ENCODE results near the gene MED25. TPM values are rescaled to one million over a fixed set of nuclear protein-coding genes. Genes with fewer than 3 reads are reported as not detected.

MED25 gene
- total and polyA plus RNA-seq, 2 of the 8 experiments (the other 6 are each of a cell fraction or from before 2014, with no cell fraction given), result 21.6 to 71.4 TPM

GRCh38 chr19:49877020-49877878, 59.2 kb downstream of the MED25 start, which contains the start of the genes AKT1S1 and TBC1D17:
AKT1S1 (minus strand) TSS chr19:49877355; CDS start chr19:49873295, 4,060 bp downstream.
TBC1D17 (plus strand) TSS chr19:49877702; CDS start chr19:49877724, 22 bp downstream.
- H3K79me1 ChIP-seq (ENCODE audit: low read depth, low read length), result peaks cover 16% of the 10 kb centered on the region
- H3K9ac ChIP-seq (replicated peaks in 1 of 4; ENCODE audit: extremely low read depth in 1 of 4, low read depth in 3 of 4, low read length in 3 of 4), result peak within 1 kb of the TSS; percentile 94 to 99 (median 98)
- H3K27me3 ChIP-seq (replicated peaks in 1 of 4; ENCODE audit: control insufficient read depth in 3 of 4, extremely low read depth in 1 of 4, insufficient read depth in 3 of 4, low read length in 3 of 4), result no peaks in the 10 kb centered on the region
- no peaks in the 10 kb centered on the region for H3K9me3 ChIP-seq (ENCODE audit: insufficient read depth in 2 of 2, low read depth in 1 of 2, low read length in 1 of 2)
- H4K20me1 ChIP-seq (replicated peaks in 1 of 2; ENCODE audit: control insufficient read depth in 1 of 2, insufficient read depth in 2 of 2, low read length in 2 of 2), result peaks cover 7 to 9% of the 10 kb centered on the region in 2 experiments
- H4K5ac ChIP-seq (ENCODE audit: insufficient read length, low read depth, low read length), result peak within 1 kb of the TSS; percentile 97
- peaks cover 6 to 29% (median 23%) of the 10 kb centered on the region in 4 experiments for H3K36me3 ChIP-seq (ENCODE audit: control insufficient read depth in 2 of 4, insufficient read depth in 4 of 4, low read length in 3 of 4)
- peak within 1 kb of the TSS; percentile 99 for H3K27ac ChIP-seq (ENCODE audit: low read depth, low read length)
- H2BK15ac ChIP-seq (ENCODE audit: low read length), result peak within 1 kb of the TSS; percentile 97; the same call in 1 of the 2 replicates
- peak within 1 kb of the TSS; percentile 99 for H4K8ac ChIP-seq (ENCODE audit: extremely low read depth, insufficient read depth, low read length)
- H3K79me2 ChIP-seq (ENCODE audit: control insufficient read depth in 1 of 2, insufficient read depth in 2 of 2, low read length in 2 of 2), result peaks cover 0 to 30% of the 10 kb centered on the region in 2 experiments; a peak in 2 of 4 replicates
- FAIRE-seq (peak; percentile 94), DNase-seq (ENCODE audit: low read depth in 1 of 2, low spot score in 2 of 2) (peak; percentile 96 to 100)
- H2AK5ac ChIP-seq (ENCODE audit: low read depth, low read length), result peak within 1 kb of the TSS; percentile 86; the same call in 1 of the 2 replicates
- 0 out of 2 replicates have a peak within 1 kb of the TSS, but pooled peaks have one; percentile 87 for H2BK20ac ChIP-seq (ENCODE audit: low read length)
- no peak within 1 kb of the TSS for H3K23ac ChIP-seq (ENCODE audit: insufficient read length)
- H4K91ac ChIP-seq (replicated peaks; ENCODE audit: insufficient read length, low read length), result peak within 1 kb of the TSS; percentile 97
- H2BK12ac ChIP-seq (ENCODE audit: low read depth, low read length), result peak within 1 kb of the TSS; percentile 99
- CTCF ChIA-PET (ENCODE audit: partially characterized antibody), result interaction anchor here (0.6 kb wide), 1 partner anchor 13 kb away, joined by 3 read pairs; no protein-coding TSS in a partner anchor
- POLR2A ChIA-PET (ENCODE audit: partially characterized antibody), result interaction anchor here (0.8 to 6.2 kb wide), 19 partner anchors 11 to 378 kb away, joined by 3 to 76 read pairs (median 6); partner anchors contain the start of genes ATF5, CPT1C, MED25 and NUP62
- H2BK120ac ChIP-seq (replicated peaks; ENCODE audit: low read depth, low read length), result peak within 1 kb of the TSS; percentile 44
- peak within 1 kb of the TSS; percentile 100 for H2BK5ac ChIP-seq (ENCODE audit: low read depth, low read length)
- 1% methylated on average over 58 of the region's 61 CpGs; no CpG with 5 or more reads in 1 of the 2 experiments for WGBS, 2 experiments (ENCODE audit: extremely low coverage in 1 of 2, insufficient coverage in 1 of 2, insufficient read length in 1 of 2, insufficient replicate concordance in 2 of 2, low coverage in 1 of 2, low lambda C conversion rate in 2 of 2, missing lambda C conversion rate in 1 of 2)
- no peak within 1 kb of the TSS for H3K14ac ChIP-seq (ENCODE audit: insufficient read length)
- peak within 1 kb of the TSS; percentile 99 for H3K18ac ChIP-seq (ENCODE audit: extremely low read depth, low read length)
- H3K56ac ChIP-seq (replicated peaks; ENCODE audit: insufficient read length, low read depth, low read length), result peak within 1 kb of the TSS; percentile 93
- peaks cover 16% of the 10 kb centered on the region for H3K23me2 ChIP-seq (ENCODE audit: low read depth, low read length)
- peak within 1 kb of the TSS; percentile 98 for H2AFZ ChIP-seq (ENCODE audit: low read length)
- H3K4me1 ChIP-seq (replicated peaks in 1 of 4; ENCODE audit: control insufficient read depth in 3 of 4, insufficient read depth in 4 of 4, low read length in 3 of 4), result peaks cover 0 to 13% (median 7%) of the 10 kb centered on the region in 4 experiments; a peak in 6 of 7 replicates
- peak within 1 kb of the TSS; percentile 89 for H3K4ac ChIP-seq (replicated peaks; ENCODE audit: insufficient read length, low read depth, low read length)
- peak within 1 kb of the TSS; percentile 90 to 92 for H3K4me2 ChIP-seq (ENCODE audit: insufficient read depth in 1 of 2, low read depth in 2 of 2, low read length in 2 of 2)
- H3K4me3 ChIP-seq (ENCODE audit: extremely low read depth in 1 of 4, insufficient read depth in 2 of 4, low read depth in 3 of 4, low read length in 4 of 4), result peak within 1 kb of the TSS; percentile 90 to 95 (median 92)
- TF ChIP-seq NRF1 (IDR thresholded peaks at IDR 0.05; ENCODE audit: low read depth, low read length) (peak; percentile 76), RAD21 (IDR thresholded peaks at IDR 0.05 in 1 of 2, conservative IDR thresholded peaks at IDR 0.05 in 1 of 2; ENCODE audit: low read depth in 2 of 2, low read length in 2 of 2) (no peak), CBX8 (IDR thresholded peaks at IDR 0.05; ENCODE audit: borderline replicate concordance, low read depth, low read length) (no peak), BRCA1 (IDR thresholded peaks at IDR 0.05; ENCODE audit: low read depth, low read length) (peak; percentile 62), GABPA (IDR thresholded peaks at IDR 0.05; ENCODE audit: borderline replicate concordance, insufficient read depth, low read length) (peak; percentile 83; the same call in 1 of the 2 replicates), YY1 (IDR thresholded peaks at IDR 0.05; ENCODE audit: low read depth, low read length) (peak; percentile 95), POU5F1 (IDR thresholded peaks at IDR 0.05; ENCODE audit: low read depth, low read length) (no peak), NANOG (IDR thresholded peaks at IDR 0.05; ENCODE audit: insufficient read depth, low read depth, low read length, poor library complexity, severe bottlenecking) (no peak), SP4 (IDR thresholded peaks at IDR 0.05; ENCODE audit: low read length) (peak; percentile 83), ZNF274 (IDR thresholded peaks at IDR 0.05; ENCODE audit: borderline replicate concordance, extremely low read depth, low read length) (no peak)
